ENCODE data around the gene HMGCS1. TPM values are rescaled to one million over a fixed set of nuclear protein-coding genes. Genes with fewer than 3 reads are reported as not detected.
"Not testable (repeated sequence)": the region's sequence is repeated elsewhere in the genome, so short reads cannot be mapped to it uniquely, and the experiment has no call there.

HMGCS1 gene
- polyA plus RNA-seq, 4 donors = 46.7 to 210 (median 71.5) TPM

DNA sequence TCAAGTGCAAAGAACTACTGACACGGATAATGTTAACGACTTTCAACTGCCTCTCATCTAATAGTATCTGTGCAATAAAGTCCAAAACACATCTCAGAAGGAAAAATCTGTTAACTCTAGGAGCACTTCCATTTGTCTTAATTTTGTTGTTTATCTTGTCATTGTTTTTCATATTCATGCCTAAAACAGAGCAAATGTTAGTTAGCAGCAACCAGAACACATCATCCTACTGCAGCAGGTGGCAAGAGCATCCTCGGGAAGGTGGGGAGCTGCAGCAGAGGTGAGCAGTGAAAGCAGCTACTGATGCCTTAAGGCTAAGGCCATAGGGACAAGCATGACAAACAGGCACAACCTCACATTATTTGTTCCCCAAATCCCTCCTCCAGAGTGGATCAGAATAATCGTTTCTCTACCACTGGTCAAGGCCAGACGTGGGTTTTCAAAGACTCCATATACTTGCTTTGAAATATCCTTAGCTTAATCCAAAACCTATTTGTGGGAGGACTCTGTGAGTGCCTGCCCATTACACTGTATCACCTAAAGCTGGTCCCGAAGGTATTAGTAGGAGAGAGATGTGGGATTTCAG is 1.0 kb downstream of the HMGCS1 start:
- Histone ChIP-seq H3K27me3 (ENCODE audit: control insufficient read depth in 3 of 3, insufficient read depth in 3 of 3, low read length in 3 of 3) (no peaks in the 10 kb centered on the region), H3K9me3 (ENCODE audit: control insufficient read depth in 2 of 2, insufficient read depth in 1 of 2, low read depth in 1 of 2, low read length in 1 of 2) (no peaks in the 10 kb centered on the region), H3K27ac (ENCODE audit: low read depth in 1 of 3, low read length in 2 of 3) (peak overlapping the region; percentile 95 to 99 (median 98)), H3K4me3 (ENCODE audit: low read depth in 1 of 3, low read length in 3 of 3) (peak overlapping the region; percentile 77 to 87 (median 78)), H3K36me3 (ENCODE audit: control insufficient read depth in 3 of 3, insufficient read depth in 2 of 3, low read depth in 1 of 3, low read length in 3 of 3) (peaks cover 0 to 3% (median 3%) of the 10 kb centered on the region in 3 donors), H3K4me1 (ENCODE audit: control insufficient read depth in 3 of 3, insufficient read depth in 2 of 3, low read depth in 1 of 3, low read length in 2 of 3) (peaks cover 14 to 22% (median 14%) of the 10 kb centered on the region in 3 donors)
- peak in 1 of 2 donors; percentile 27 for DNase-seq
- no peak for FAIRE-seq
- WGBS, 3 donors = 7 to 25% (median 13%) methylated on average over 6 of the region's 6 CpGs

DNA sequence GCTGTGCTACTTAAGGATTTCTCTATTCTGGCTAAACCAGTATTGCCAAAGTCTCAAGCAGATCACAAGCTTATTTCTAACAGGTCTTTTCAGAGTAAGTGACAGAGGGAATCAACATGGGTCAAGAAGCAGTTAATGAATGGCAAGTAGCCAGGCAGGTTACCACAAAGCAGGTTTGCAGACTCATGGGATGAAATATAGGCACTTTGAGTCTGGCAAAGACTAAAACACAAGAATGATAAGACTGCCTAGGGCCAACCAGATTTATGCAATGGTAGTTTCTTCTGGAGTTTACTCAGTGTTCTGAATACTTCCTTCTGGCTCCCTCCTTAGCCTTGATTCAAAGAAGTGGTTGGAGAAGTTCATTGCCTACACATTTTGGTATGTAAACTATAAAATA is 3.6 kb downstream of the HMGCS1 start:
- DNase-seq (peak; percentile 17 to 24), FAIRE-seq (no peak)
- no peak overlapping the region for H3K27ac ChIP-seq (ENCODE audit: low read depth in 1 of 3, low read length in 2 of 3)
- peaks cover 14 to 22% (median 14%) of the 10 kb centered on the region in 3 donors for H3K4me1 ChIP-seq (ENCODE audit: control insufficient read depth in 3 of 3, insufficient read depth in 2 of 3, low read depth in 1 of 3, low read length in 2 of 3)
- H3K4me3 ChIP-seq (ENCODE audit: low read depth in 1 of 3, low read length in 3 of 3) = peak overlapping the region in 1 of 3 donors; percentile 12
- peaks cover 0 to 12% (median 7%) of the 10 kb centered on the region in 3 donors for H3K36me3 ChIP-seq (ENCODE audit: control insufficient read depth in 3 of 3, insufficient read depth in 2 of 3, low read depth in 1 of 3, low read length in 3 of 3)
- H3K9me3 ChIP-seq (ENCODE audit: control insufficient read depth in 2 of 2, insufficient read depth in 1 of 2, low read depth in 1 of 2, low read length in 1 of 2) = no peaks in the 10 kb centered on the region
- no peaks in the 10 kb centered on the region for H3K27me3 ChIP-seq (ENCODE audit: control insufficient read depth in 3 of 3, insufficient read depth in 3 of 3, low read length in 3 of 3)

DNA sequence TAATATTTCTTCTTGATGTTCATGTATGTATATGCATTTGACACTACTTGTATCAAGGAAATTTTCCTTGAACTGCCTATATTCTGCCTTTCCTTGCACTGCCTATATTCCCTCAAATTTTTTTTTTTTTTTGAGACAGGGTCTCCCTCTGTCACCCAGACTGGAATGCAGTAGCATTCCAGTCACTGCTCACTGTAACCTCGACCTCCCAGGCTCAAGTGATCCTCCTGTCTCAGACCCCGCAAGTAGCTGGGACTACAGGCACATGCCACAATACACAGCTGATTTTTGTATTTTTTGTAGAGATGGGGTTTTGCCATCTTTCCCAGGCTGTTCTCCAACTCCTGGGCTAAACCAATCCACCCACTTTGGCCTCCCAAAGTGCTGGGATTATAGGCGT is 4.1 kb downstream of the HMGCS1 start:
- H3K27me3 ChIP-seq (ENCODE audit: control insufficient read depth in 3 of 3, insufficient read depth in 3 of 3, low read length in 3 of 3) = no peaks in the 10 kb centered on the region
- WGBS, 3 donors = 74 to 88% (median 78%) methylated on average over 3 of the region's 3 CpGs
- H3K4me1 ChIP-seq (ENCODE audit: control insufficient read depth in 3 of 3, insufficient read depth in 2 of 3, low read depth in 1 of 3, low read length in 2 of 3) = peaks cover 14 to 20% (median 14%) of the 10 kb centered on the region in 3 donors
- no peak for DNase-seq
- no peaks in the 10 kb centered on the region for H3K9me3 ChIP-seq (ENCODE audit: control insufficient read depth in 2 of 2, insufficient read depth in 1 of 2, low read depth in 1 of 2, low read length in 1 of 2)
- no peak overlapping the region for H3K4me3 ChIP-seq (ENCODE audit: low read depth in 1 of 3, low read length in 3 of 3)
- H3K27ac ChIP-seq (ENCODE audit: low read depth in 1 of 3, low read length in 2 of 3) = no peak overlapping the region
- no peak for FAIRE-seq
- peaks cover 0 to 12% (median 7%) of the 10 kb centered on the region in 3 donors for H3K36me3 ChIP-seq (ENCODE audit: control insufficient read depth in 3 of 3, insufficient read depth in 2 of 3, low read depth in 1 of 3, low read length in 3 of 3)

DNA sequence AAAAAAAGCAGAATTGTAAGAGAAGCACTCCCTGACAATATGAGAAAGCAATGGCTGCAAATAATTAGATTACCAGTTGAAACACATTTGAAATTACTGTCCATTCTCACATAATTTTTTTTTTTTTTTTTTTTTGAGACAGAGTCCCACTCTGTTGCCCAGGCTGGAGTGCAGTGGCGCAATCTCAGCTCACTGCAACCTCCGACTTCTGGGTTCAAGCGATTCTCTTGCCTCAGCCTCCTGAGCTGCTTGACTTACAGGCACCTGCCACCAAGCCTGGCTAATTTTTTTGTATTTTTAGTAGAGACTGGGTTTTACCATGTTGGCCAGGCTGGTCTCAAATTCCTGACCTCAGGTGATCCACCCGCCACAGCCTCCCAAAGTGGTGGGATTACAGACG is 6.3 kb downstream of the HMGCS1 start:
- H3K36me3 ChIP-seq (ENCODE audit: control insufficient read depth in 3 of 3, insufficient read depth in 2 of 3, low read depth in 1 of 3, low read length in 3 of 3) = peaks cover 5 to 14% (median 7%) of the 10 kb centered on the region in 3 donors
- not testable (repeated sequence) for H3K9me3 ChIP-seq (ENCODE audit: control insufficient read depth in 2 of 2, insufficient read depth in 1 of 2, low read depth in 1 of 2, low read length in 1 of 2); H3K4me3 ChIP-seq (ENCODE audit: low read depth in 1 of 3, low read length in 3 of 3); DNase-seq; H3K27ac ChIP-seq (ENCODE audit: low read depth in 1 of 3, low read length in 2 of 3); H3K27me3 ChIP-seq (ENCODE audit: control insufficient read depth in 3 of 3, insufficient read depth in 3 of 3, low read length in 3 of 3); FAIRE-seq
- WGBS, 3 donors = 86 to 89% (median 88%) methylated on average over 5 of the region's 5 CpGs
- H3K4me1 ChIP-seq (ENCODE audit: control insufficient read depth in 3 of 3, insufficient read depth in 2 of 3, low read depth in 1 of 3, low read length in 2 of 3) = peaks cover 11 to 18% (median 11%) of the 10 kb centered on the region in 3 donors

DNA sequence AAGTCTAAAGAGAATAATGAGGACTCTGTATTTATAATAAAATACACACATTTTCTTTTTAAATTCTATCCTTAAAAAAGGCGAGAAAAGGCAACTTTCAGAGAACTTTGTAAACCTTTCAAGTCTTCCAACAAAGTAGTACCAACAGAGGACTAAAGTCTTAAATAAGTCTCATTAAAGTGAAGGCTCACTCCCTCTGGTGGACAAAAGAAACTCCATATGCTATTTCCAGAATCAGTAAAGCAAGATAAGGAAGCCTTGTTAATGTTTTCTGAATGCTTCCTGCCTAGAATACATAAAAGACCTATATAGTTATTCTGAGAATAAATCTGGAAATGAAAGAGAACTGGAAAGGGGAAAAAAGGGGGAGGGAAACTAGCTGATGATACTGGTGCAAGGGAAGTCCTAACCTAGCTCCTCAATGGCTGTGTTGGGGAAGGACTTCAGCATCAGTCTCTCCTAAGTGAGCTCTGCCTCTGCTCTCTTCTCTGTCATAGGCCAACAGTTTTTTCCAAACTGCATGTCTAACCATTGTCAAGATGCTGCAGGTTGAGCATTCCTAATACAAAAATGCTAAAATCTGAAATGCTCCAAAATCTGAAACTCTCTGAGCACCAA is 7.2 kb downstream of the HMGCS1 start:
- Histone ChIP-seq H3K36me3 (ENCODE audit: control insufficient read depth in 3 of 3, insufficient read depth in 2 of 3, low read depth in 1 of 3, low read length in 3 of 3) (peaks cover 7 to 14% (median 7%) of the 10 kb centered on the region in 3 donors), H3K9me3 (ENCODE audit: control insufficient read depth in 2 of 2, insufficient read depth in 1 of 2, low read depth in 1 of 2, low read length in 1 of 2) (no peaks in the 10 kb centered on the region), H3K4me3 (ENCODE audit: low read depth in 1 of 3, low read length in 3 of 3) (no peak overlapping the region), H3K27ac (ENCODE audit: low read depth in 1 of 3, low read length in 2 of 3) (no peak overlapping the region), H3K27me3 (ENCODE audit: control insufficient read depth in 3 of 3, insufficient read depth in 3 of 3, low read length in 3 of 3) (no peaks in the 10 kb centered on the region), H3K4me1 (ENCODE audit: control insufficient read depth in 3 of 3, insufficient read depth in 2 of 3, low read depth in 1 of 3, low read length in 2 of 3) (peaks cover 11 to 17% (median 11%) of the 10 kb centered on the region in 3 donors)
- WGBS, 3 donors = 78 to 86% (median 80%) methylated on average over 1 of the region's 1 CpG
- FAIRE-seq (no peak), DNase-seq (peak; percentile 81 to 83)

DNA sequence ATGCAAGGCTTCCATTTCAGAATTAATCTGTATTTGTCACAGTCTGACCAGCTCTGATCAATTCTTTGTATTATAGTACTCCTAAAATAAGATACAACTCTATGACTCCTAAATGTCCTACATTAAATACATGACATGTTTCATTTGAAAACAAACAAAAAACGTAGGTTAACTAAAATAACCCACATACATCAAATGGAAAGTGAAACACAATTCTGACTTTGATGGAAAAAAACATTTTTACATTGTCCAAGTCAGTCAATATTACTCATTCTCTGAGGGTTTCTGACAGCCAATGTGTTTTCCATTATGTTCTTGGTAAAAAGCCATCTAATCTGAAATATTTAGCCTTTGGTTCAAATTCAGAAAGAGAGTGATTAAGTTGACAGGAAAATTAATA is 8.7 kb downstream of the HMGCS1 start:
- H3K36me3 ChIP-seq (ENCODE audit: control insufficient read depth in 3 of 3, insufficient read depth in 2 of 3, low read depth in 1 of 3, low read length in 3 of 3) = peaks cover 4 to 20% (median 10%) of the 10 kb centered on the region in 3 donors
- DNase-seq (no peak), FAIRE-seq (no peak)
- H3K9me3 ChIP-seq (ENCODE audit: control insufficient read depth in 2 of 2, insufficient read depth in 1 of 2, low read depth in 1 of 2, low read length in 1 of 2) = no peaks in the 10 kb centered on the region
- peaks cover 0 to 13% (median 4%) of the 10 kb centered on the region in 3 donors for H3K4me1 ChIP-seq (ENCODE audit: control insufficient read depth in 3 of 3, insufficient read depth in 2 of 3, low read depth in 1 of 3, low read length in 2 of 3)
- no peaks in the 10 kb centered on the region for H3K27me3 ChIP-seq (ENCODE audit: control insufficient read depth in 3 of 3, insufficient read depth in 3 of 3, low read length in 3 of 3)
- H3K4me3 ChIP-seq (ENCODE audit: low read depth in 1 of 3, low read length in 3 of 3) = no peak overlapping the region
- 20 to 40% (median 26%) methylated on average over 1 of the region's 1 CpG for WGBS, 3 donors
- H3K27ac ChIP-seq (ENCODE audit: low read depth in 1 of 3, low read length in 2 of 3) = no peak overlapping the region

DNA sequence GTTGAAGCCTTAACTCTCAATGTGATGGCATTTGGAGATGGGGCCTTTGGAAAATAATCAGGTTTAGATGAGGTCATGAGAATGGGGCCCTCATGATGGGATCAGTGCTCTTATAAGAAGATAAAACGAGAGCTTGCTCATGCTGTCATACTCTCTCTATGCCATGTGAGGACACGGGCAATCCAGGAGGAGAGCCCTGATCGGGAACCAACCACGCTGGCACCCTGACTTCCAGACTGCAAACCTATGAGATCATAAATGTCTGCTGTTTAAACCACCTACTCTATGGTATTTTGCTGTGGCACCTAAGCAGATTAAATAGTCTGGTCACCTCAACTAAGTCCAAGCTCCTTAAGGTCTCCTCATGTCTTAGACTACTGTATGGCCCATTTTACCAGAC is 10.0 kb downstream of the HMGCS1 start:
- H3K4me1 ChIP-seq (ENCODE audit: control insufficient read depth in 3 of 3, insufficient read depth in 2 of 3, low read depth in 1 of 3, low read length in 2 of 3) = peaks cover 0 to 9% (median 0%) of the 10 kb centered on the region in 3 donors

DNA sequence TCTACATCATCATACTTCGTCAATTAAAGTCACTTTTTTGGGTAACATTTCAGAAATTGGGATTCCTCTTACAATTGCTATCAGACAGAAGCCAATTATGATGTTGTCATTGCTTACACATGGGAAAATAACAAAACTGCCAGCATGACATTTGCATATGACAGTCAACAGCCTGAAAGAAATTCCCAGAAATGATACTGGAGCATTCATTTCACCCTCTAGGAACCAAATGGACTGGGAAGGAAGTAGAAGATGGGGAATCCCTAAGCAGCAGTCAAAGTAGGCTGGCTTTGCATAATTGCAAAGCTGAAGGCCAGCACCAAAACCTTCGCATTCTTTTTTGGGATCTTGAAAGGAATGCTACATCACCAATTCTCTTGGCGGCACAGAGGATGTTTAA is 10.7 kb downstream of the HMGCS1 start:
- no peak overlapping the region for H3K4me3 ChIP-seq (ENCODE audit: low read depth in 1 of 3, low read length in 3 of 3)
- WGBS, 3 donors = 90 to 97% (median 94%) methylated on average over 3 of the region's 3 CpGs
- FAIRE-seq (no peak), DNase-seq (no peak)
- H3K36me3 ChIP-seq (ENCODE audit: control insufficient read depth in 3 of 3, insufficient read depth in 2 of 3, low read depth in 1 of 3, low read length in 3 of 3) = peaks cover 4 to 22% (median 16%) of the 10 kb centered on the region in 3 donors
- no peak overlapping the region for H3K27ac ChIP-seq (ENCODE audit: low read depth in 1 of 3, low read length in 2 of 3)
- peaks cover 0 to 9% (median 0%) of the 10 kb centered on the region in 3 donors for H3K4me1 ChIP-seq (ENCODE audit: control insufficient read depth in 3 of 3, insufficient read depth in 2 of 3, low read depth in 1 of 3, low read length in 2 of 3)
- H3K9me3 ChIP-seq (ENCODE audit: control insufficient read depth in 2 of 2, insufficient read depth in 1 of 2, low read depth in 1 of 2, low read length in 1 of 2) = no peaks in the 10 kb centered on the region
- H3K27me3 ChIP-seq (ENCODE audit: control insufficient read depth in 3 of 3, insufficient read depth in 3 of 3, low read length in 3 of 3) = no peaks in the 10 kb centered on the region

More for the DNA sequence above, 10.0 kb downstream of the HMGCS1 start:
- peaks cover 4 to 21% (median 14%) of the 10 kb centered on the region in 3 donors for H3K36me3 ChIP-seq (ENCODE audit: control insufficient read depth in 3 of 3, insufficient read depth in 2 of 3, low read depth in 1 of 3, low read length in 3 of 3)
- no peak for FAIRE-seq
- H3K27ac ChIP-seq (ENCODE audit: low read depth in 1 of 3, low read length in 2 of 3) = no peak overlapping the region
- H3K27me3 ChIP-seq (ENCODE audit: control insufficient read depth in 3 of 3, insufficient read depth in 3 of 3, low read length in 3 of 3) = no peaks in the 10 kb centered on the region
- 87 to 97% (median 95%) methylated on average over 4 of the region's 4 CpGs for WGBS, 3 donors
- H3K9me3 ChIP-seq (ENCODE audit: control insufficient read depth in 2 of 2, insufficient read depth in 1 of 2, low read depth in 1 of 2, low read length in 1 of 2) = no peaks in the 10 kb centered on the region
- H3K4me3 ChIP-seq (ENCODE audit: low read depth in 1 of 3, low read length in 3 of 3) = no peak overlapping the region
- no peak for DNase-seq
